Esophagus squamous epithelium (tissue), 4 donors: ENCODE data around the gene RRBP1.

Source experiments
- CTCF ChIP-seq, 6 experiments: fragments of 450-650 bp in 4 of 6; fragments of 200-600 bp in 2 of 6; sonication (generic) in 2 of 6; IDR thresholded peaks; one replicate each; pipeline ENCODE4 v1.5.1; 2016 to 2019; ENCODE audit warnings: antibody characterized with exemption in 6 of 6, mild to moderate bottlenecking in 4 of 6, moderate library complexity in 4 of 6
- POLR2A ChIP-seq, 4 donors: fragments of 450-650 bp; IDR thresholded peaks; one replicate each; pipeline ENCODE4 v1.6.1; 2017; ENCODE audit warnings: antibody characterized with exemption in 4 of 4, mild to moderate bottlenecking in 4 of 4, moderate library complexity in 3 of 4

- no peak for TF ChIP-seq CTCF (IDR thresholded peaks at IDR 0.05)
- no peak for TF ChIP-seq POLR2A (IDR thresholded peaks at IDR 0.05)
These were observed 53.8 kb downstream of the RRBP1 start for GRCh38 chr20:17628101-17628841.
